WTC11 (cell line): ENCODE data around the gene USF2. TPM values are rescaled to one million over a fixed set of nuclear protein-coding genes. Genes with fewer than 3 reads are reported as not detected.

Source experiments
- ATAC-seq: fragments of 200-7000 bp; cut with Tn5 transposase; 2 replicates; pipeline ENCODE4 v1.10.0; 2021; ENCODE audit warnings: mild to moderate bottlenecking, moderate library complexity
- CTCF ChIA-PET: fragments of 300-600 bp; sonication (Branson Sonifier 250); formaldehyde crosslinking; loops from one replicate; lab custom pipeline; 2021; ENCODE audit warnings: antibody characterized with exemption; lab: Charles Lee
- POLR2A ChIA-PET: fragments of 350-600 bp; sonication (Branson Sonifier 250); formaldehyde crosslinking; loops from one replicate; lab custom pipeline; 2021; ENCODE audit warnings: antibody characterized with exemption; lab: Charles Lee
- DNase-seq: peaks from one replicate; pipeline ENCODE4 v3.0.0; 2021; ENCODE audit warnings: low spot score
- H3K27ac Mint-ChIP-seq: 2 replicates; pipeline ENCODE4 v1.8.0; 2021; ENCODE audit warnings: mixed read lengths
- H3K27me3 Mint-ChIP-seq: 2 replicates; pipeline ENCODE4 v1.8.0; 2021; ENCODE audit warnings: low read depth, mild to moderate bottlenecking, moderate library complexity, mixed read lengths
- H3K36me3 Mint-ChIP-seq: 2 replicates; pipeline ENCODE4 v1.8.0; 2021; ENCODE audit warnings: mixed read lengths
- H3K4me1 Mint-ChIP-seq: 2 replicates; pipeline ENCODE4 v1.8.0; 2022; ENCODE audit warnings: mixed read lengths
- H3K4me3 Mint-ChIP-seq: 2 replicates; pipeline ENCODE4 v1.8.0; 2021; ENCODE audit warnings: mild to moderate bottlenecking, moderate library complexity, mixed read lengths
- H3K9me3 Mint-ChIP-seq: 2 replicates; pipeline ENCODE4 v1.8.0; 2021; ENCODE audit warnings: mixed read lengths
- ATF1 ChIP-seq: sonication (generic); formaldehyde crosslinking; IDR thresholded peaks from 2 replicates; pipeline ENCODE4 v1.8.1; 2023; ENCODE audit warnings: mild to moderate bottlenecking, moderate library complexity, missing genetic modification reagents
- ATF2 ChIP-seq: sonication (generic); formaldehyde crosslinking; IDR thresholded peaks from 2 replicates; pipeline ENCODE4 v1.8.1; 2022; ENCODE audit warnings: low read depth, missing genetic modification reagents, borderline replicate concordance
- CREM ChIP-seq: sonication (generic); formaldehyde crosslinking; IDR thresholded peaks from 2 replicates; pipeline ENCODE4 v1.8.1; 2022; ENCODE audit warnings: mild to moderate bottlenecking, missing genetic modification reagents, moderate library complexity
- E2F1 ChIP-seq: sonication (generic); formaldehyde crosslinking; IDR thresholded peaks from 2 replicates; pipeline ENCODE4 v1.8.0; 2022; ENCODE audit warnings: mild to moderate bottlenecking, missing genetic modification reagents
- ELF4 ChIP-seq: sonication (generic); formaldehyde crosslinking; IDR thresholded peaks from 2 replicates; pipeline ENCODE4 v1.8.1; 2022; ENCODE audit warnings: low read depth, mild to moderate bottlenecking, moderate library complexity, missing genetic modification reagents
- EMX1 ChIP-seq: fragments of 250-450 bp; sonication (Bioruptor Pico); IDR thresholded peaks from 2 replicates; pipeline ENCODE4 v1.8.0; 2021; ENCODE audit warnings: mild to moderate bottlenecking
- ETV6 ChIP-seq: sonication (generic); formaldehyde crosslinking; IDR thresholded peaks from 2 replicates; pipeline ENCODE4 v1.8.1; 2022; ENCODE audit warnings: mild to moderate bottlenecking, missing genetic modification reagents
- FOXJ3 ChIP-seq: sonication (generic); formaldehyde crosslinking; IDR thresholded peaks from 2 replicates; pipeline ENCODE4 v1.9.0; 2021; ENCODE audit warnings: missing genetic modification reagents, mild to moderate bottlenecking, borderline replicate concordance
- GTF2I ChIP-seq: fragments of 250-450 bp; sonication (Bioruptor Pico); conservative IDR thresholded peaks from 2 replicates; pipeline ENCODE4 v1.4.0; 2021; ENCODE audit warnings: mild to moderate bottlenecking
- NR2C2 ChIP-seq: sonication (generic); formaldehyde crosslinking; IDR thresholded peaks from 2 replicates; pipeline ENCODE4 v1.8.0; 2022; ENCODE audit warnings: mild to moderate bottlenecking, missing genetic modification reagents
- TP53 ChIP-seq: sonication (generic); formaldehyde crosslinking; IDR thresholded peaks from 2 replicates; pipeline ENCODE4 v1.8.1; 2023; ENCODE audit warnings: mild to moderate bottlenecking, missing genetic modification reagents
- ZNF121 ChIP-seq: sonication (generic); formaldehyde crosslinking; IDR thresholded peaks from 2 replicates; pipeline ENCODE4 v1.8.0; 2023; ENCODE audit warnings: missing genetic modification reagents
- ZNF232 ChIP-seq: sonication (generic); formaldehyde crosslinking; IDR thresholded peaks from 2 replicates; pipeline ENCODE4 v1.8.0; 2022; ENCODE audit warnings: mild to moderate bottlenecking, missing genetic modification reagents
- ZNF263 ChIP-seq: sonication (generic); formaldehyde crosslinking; IDR thresholded peaks from 2 replicates; pipeline ENCODE4 v1.8.1; 2022; ENCODE audit warnings: low read depth, mild to moderate bottlenecking, moderate library complexity, missing genetic modification reagents
- ZNF423 ChIP-seq: fragments of 250-450 bp; sonication (Bioruptor Pico); IDR thresholded peaks from 2 replicates; pipeline ENCODE4 v2.1.2; 2022; ENCODE audit warnings: mild to moderate bottlenecking, moderate library complexity
- ZNF425 ChIP-seq: fragments of 250-450 bp; sonication (Bioruptor Pico); conservative IDR thresholded peaks from 2 replicates; pipeline ENCODE4 v1.9.0; 2021; ENCODE audit warnings: mild to moderate bottlenecking
- ZNF512 ChIP-seq: sonication (generic); formaldehyde crosslinking; IDR thresholded peaks from 2 replicates; pipeline ENCODE4 v1.8.1; 2022; ENCODE audit warnings: missing genetic modification reagents, borderline replicate concordance
- total RNA-seq: library from RNA; stranded (reverse); gene quantifications from 3 replicates; pipeline ENCODE4 v1.2.3, GENCODE V29; 2021
- TF ChIP-seq, protein P1 (sequence below): sonication (generic); formaldehyde crosslinking; IDR thresholded peaks from 2 replicates; pipeline ENCODE4 v1.8.0; 2022; ENCODE audit warnings: missing genetic modification reagents
- TF ChIP-seq, protein P2 (sequence below): sonication (generic); formaldehyde crosslinking; IDR thresholded peaks from 2 replicates; pipeline ENCODE4 v1.8.1; 2023; ENCODE audit warnings: mild to moderate bottlenecking, missing genetic modification reagents
- TF ChIP-seq, protein P3 (sequence below): sonication (generic); formaldehyde crosslinking; IDR thresholded peaks from 2 replicates; pipeline ENCODE4 v1.8.1; 2022; ENCODE audit warnings: low read depth, mild to moderate bottlenecking, moderate library complexity, missing genetic modification reagents, borderline replicate concordance

The USF2 gene
- total RNA-seq, 1 experiment from 2014 or later, result 109 TPM

- DNase-seq (no peak), ATAC-seq (no peak)
- Mint-ChIP-seq H3K27ac (no peak overlapping the region), H3K9me3 (no peaks in the 10 kb centered on the region), H3K27me3 (no peaks in the 10 kb centered on the region), H3K4me1 (no peaks in the 10 kb centered on the region), H3K36me3 (no peaks in the 10 kb centered on the region), H3K4me3 (no peak overlapping the region)
- POLR2A ChIA-PET, result no interaction called here
- CTCF ChIA-PET, result interaction anchor here (0.7 to 1.3 kb wide), 4 partner anchors 14 to 247 kb away, joined by 3 to 5 read pairs (median 3); partner anchors contain the start of gene FAM187B
- TF ChIP-seq CREM (CRISPR knock-in tag), result no peak
- no peak for TF ChIP-seq TP53 (CRISPR knock-in tag)
- no peak for TF ChIP-seq ELF4 (CRISPR knock-in tag)
- no peak for TF ChIP-seq ZNF263 (CRISPR knock-in tag)
- TF ChIP-seq GTF2I (CRISPR knock-in tag), result no peak
- no peak for TF ChIP-seq E2F1 (CRISPR knock-in tag)
- no peak for TF ChIP-seq ATF1 (CRISPR knock-in tag)
- TF ChIP-seq FOXJ3 (CRISPR knock-in tag), result no peak
- TF ChIP-seq, protein P1, sequence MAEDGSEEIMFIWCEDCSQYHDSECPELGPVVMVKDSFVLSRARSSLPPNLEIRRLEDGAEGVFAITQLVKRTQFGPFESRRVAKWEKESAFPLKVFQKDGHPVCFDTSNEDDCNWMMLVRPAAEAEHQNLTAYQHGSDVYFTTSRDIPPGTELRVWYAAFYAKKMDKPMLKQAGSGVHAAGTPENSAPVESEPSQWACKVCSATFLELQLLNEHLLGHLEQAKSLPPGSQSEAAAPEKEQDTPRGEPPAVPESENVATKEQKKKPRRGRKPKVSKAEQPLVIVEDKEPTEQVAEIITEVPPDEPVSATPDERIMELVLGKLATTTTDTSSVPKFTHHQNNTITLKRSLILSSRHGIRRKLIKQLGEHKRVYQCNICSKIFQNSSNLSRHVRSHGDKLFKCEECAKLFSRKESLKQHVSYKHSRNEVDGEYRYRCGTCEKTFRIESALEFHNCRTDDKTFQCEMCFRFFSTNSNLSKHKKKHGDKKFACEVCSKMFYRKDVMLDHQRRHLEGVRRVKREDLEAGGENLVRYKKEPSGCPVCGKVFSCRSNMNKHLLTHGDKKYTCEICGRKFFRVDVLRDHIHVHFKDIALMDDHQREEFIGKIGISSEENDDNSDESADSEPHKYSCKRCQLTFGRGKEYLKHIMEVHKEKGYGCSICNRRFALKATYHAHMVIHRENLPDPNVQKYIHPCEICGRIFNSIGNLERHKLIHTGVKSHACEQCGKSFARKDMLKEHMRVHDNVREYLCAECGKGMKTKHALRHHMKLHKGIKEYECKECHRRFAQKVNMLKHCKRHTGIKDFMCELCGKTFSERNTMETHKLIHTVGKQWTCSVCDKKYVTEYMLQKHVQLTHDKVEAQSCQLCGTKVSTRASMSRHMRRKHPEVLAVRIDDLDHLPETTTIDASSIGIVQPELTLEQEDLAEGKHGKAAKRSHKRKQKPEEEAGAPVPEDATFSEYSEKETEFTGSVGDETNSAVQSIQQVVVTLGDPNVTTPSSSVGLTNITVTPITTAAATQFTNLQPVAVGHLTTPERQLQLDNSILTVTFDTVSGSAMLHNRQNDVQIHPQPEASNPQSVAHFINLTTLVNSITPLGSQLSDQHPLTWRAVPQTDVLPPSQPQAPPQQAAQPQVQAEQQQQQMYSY (CRISPR knock-in tag), result no peak
- no peak for TF ChIP-seq ZNF512 (CRISPR knock-in tag)
- TF ChIP-seq, protein P2, sequence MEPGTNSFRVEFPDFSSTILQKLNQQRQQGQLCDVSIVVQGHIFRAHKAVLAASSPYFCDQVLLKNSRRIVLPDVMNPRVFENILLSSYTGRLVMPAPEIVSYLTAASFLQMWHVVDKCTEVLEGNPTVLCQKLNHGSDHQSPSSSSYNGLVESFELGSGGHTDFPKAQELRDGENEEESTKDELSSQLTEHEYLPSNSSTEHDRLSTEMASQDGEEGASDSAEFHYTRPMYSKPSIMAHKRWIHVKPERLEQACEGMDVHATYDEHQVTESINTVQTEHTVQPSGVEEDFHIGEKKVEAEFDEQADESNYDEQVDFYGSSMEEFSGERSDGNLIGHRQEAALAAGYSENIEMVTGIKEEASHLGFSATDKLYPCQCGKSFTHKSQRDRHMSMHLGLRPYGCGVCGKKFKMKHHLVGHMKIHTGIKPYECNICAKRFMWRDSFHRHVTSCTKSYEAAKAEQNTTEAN (CRISPR knock-in tag), result no peak
- no peak for TF ChIP-seq ZNF423 (CRISPR knock-in tag)
Measured at GRCh38 chr19:35313587-35313986, 44.8 kb downstream of the USF2 start.

- CTCF ChIA-PET, result interaction anchor here (0.9 to 1.3 kb wide), 2 partner anchors 86 to 247 kb away, joined by 3 read pairs; partner anchors contain the start of gene FAM187B
- TF ChIP-seq ZNF121 (CRISPR knock-in tag) (no peak), ATF2 (CRISPR knock-in tag) (no peak), ZNF425 (CRISPR knock-in tag) (no peak), TP53 (CRISPR knock-in tag) (no peak), ETV6 (CRISPR knock-in tag) (no peak), EMX1 (CRISPR knock-in tag) (no peak), GTF2I (CRISPR knock-in tag) (no peak), ZNF232 (CRISPR knock-in tag) (no peak), NR2C2 (CRISPR knock-in tag) (no peak)
- TF ChIP-seq, protein P3, sequence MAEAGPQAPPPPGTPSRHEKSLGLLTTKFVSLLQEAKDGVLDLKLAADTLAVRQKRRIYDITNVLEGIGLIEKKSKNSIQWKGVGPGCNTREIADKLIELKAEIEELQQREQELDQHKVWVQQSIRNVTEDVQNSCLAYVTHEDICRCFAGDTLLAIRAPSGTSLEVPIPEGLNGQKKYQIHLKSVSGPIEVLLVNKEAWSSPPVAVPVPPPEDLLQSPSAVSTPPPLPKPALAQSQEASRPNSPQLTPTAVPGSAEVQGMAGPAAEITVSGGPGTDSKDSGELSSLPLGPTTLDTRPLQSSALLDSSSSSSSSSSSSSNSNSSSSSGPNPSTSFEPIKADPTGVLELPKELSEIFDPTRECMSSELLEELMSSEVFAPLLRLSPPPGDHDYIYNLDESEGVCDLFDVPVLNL (CRISPR knock-in tag), result no peak
Measured at GRCh38 chr19:35314031-35314430, 45.3 kb downstream of the USF2 start.

More at GRCh38 chr19:35314031-35314430, 45.3 kb downstream of the USF2 start:
- no peak overlapping the region for H3K27ac Mint-ChIP-seq
- no peaks in the 10 kb centered on the region for H3K36me3 Mint-ChIP-seq
- H3K27me3 Mint-ChIP-seq, result no peaks in the 10 kb centered on the region
- POLR2A ChIA-PET, result no interaction called here
- no peaks in the 10 kb centered on the region for H3K9me3 Mint-ChIP-seq
- ATAC-seq (no peak), DNase-seq (no peak)
- no peak overlapping the region for H3K4me3 Mint-ChIP-seq
- H3K4me1 Mint-ChIP-seq, result no peaks in the 10 kb centered on the region
